HTR-8/SVneo (cell line): ENCODE results near the gene ZNF548.
"Not testable (repeated sequence)": the region's sequence is repeated elsewhere in the genome, so short reads cannot be mapped to it uniquely, and the experiment has no call there.

ENCODE experiments used
- DNase-seq: peaks from one replicate; pipeline ENCODE4 v3.0.0; 2011; ENCODE audit warnings: low spot score, mixed read lengths; ENCODE audit not compliant: insufficient read length
- FAIRE-seq: peaks from 2 replicates; lab custom pipeline; 2011; peaks lifted over from hg19 to GRCh38; lab: Jason Lieb, UNC

Gene ZNF548

DNA sequence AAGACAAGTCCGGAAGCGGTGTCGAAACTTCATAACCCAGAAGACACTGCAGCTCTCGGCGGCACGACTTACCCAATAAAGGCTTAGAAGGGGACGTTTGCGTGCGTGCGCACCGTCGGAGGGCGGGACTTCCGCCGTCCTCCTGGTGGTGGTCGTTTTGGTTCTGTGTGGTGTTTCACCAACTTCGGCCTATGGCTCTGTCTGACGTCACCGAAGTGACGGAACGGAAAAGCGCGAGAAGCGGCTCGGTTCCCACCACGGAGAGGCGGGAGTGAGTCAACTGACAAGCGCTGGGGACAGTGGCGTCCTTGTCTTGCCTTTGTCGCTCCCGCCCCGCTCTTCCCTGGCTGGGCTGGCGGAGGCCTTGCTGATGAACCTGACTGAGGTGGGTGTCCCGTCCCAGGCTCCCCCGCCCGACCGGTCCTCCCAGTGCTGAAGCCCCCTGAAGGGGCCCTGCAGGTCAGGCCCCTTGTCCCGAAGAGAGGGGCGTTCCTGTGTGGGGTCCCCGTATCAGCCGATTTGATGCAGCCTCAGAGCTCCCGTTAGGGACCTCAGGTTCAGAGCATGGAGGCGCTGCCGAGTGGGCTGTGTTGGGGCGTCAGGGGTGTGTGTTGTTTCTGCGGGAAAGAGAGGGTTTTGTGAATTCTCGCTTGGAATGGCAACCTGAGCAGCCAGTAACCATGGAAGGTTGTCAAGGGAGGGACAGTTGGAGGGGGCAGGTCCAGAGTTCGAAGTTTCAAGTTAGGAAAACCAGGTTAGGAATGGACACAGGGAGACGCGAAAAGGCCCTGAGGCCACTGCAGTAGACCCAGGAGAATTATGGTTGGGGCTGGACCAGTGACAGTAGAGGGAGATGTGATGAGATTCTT is at the start of gene ZNF548:
Gene ZNF548, plus strand, starts transcription at position 125 of the 869 bp plus-strand sequence. Its CDS starts 246 bp downstream, at position 371.
- FAIRE-seq = peak; percentile 97
- peak; percentile 96 for DNase-seq

DNA sequence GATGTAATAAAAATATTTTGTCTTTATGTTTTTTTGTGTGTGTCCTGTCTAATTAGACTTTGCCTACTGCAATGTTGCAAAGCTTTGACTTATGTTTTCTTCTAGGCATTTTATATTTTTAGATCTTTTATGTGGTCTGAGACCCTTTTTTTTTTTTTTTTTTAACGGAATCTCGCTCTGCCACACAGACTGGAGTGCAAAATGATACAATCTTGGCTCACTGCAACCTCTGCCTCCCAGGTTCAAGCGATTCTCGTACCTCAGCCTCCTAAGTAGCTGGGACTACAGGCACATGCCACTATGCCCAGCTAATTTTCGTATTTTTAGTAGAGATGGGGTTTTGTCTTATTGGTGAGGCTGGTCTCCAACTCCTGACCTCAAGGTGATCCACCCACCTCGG is 47.1 kb upstream of the ZNF548 start:
- no peak for FAIRE-seq

DNA sequence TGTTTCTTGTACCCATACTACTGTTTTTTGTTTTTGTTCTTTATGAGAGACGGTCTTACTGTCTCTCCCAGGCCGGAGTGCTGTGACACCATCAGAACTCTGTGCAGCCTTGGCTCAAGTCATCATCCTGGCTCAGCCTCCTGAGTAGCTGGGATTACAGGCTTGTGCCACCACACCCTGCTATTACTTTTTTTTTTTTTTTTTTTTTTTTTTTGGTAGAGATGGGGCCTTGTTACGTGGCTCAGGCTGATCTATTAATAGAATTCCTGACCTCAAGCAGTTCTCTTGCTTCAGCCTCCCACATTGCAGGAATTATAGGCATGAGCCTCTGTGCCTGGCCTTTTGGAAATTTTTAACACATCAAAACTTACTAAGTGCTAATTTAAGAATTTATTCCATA is 41.5 kb upstream of the ZNF548 start:
- DNase-seq = no peak

More for the DNA sequence above, 47.1 kb upstream of the ZNF548 start:
- no peak for DNase-seq

DNA sequence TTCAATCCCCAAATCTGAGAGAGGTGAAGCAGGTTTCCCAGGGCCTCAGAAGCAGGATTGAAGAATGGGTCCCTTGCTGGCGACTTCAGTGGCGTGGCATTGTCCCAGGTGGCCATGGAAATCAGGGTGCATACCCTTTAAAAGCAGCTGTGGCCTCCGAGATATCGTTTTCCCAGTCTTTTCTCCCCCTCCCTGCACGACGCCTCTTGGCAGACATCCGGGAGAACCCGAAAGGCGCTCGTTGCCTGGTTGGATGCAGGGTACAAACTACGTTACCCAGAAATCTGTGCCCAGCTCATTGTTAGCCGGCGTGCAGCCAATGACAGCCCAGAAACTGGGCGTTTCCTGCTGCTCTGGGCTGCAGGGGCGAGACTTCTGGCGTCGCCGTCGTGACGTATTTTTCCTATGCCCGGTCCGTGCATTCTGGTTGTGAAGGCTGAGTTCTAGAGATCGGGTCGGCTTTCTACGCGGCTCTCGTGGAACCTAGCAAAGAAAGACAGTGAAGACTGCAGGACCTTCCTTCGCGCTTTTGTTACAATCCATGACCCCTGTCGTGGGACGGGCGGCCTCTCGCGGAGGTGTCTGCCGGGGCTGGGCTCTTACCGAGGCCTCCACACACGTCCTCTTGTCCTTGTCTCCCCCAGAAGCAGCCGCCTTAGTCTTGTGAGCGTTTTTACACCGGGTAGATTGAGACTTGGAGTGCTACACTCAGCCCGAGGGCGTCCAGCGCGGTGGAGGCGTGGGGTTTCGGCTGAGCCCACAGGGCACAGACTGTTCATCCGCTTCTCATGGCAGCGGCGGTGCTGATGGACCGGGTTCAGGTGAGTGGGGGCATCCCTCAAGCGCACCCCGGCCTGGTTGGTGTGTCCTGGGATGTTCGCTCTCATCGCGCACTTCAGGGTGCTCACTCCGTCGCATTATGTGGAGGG is 38.5 kb upstream of the ZNF548 start, which contains the start of gene ZNF304:
Gene ZNF304, plus strand, starts transcription at position 395 of the 929 bp plus-strand sequence. Its CDS starts 394 bp downstream, at position 789.
- FAIRE-seq = peak; percentile 75
- DNase-seq = peak; percentile 94

More for the DNA sequence above, 41.5 kb upstream of the ZNF548 start:
- no peak for FAIRE-seq

DNA sequence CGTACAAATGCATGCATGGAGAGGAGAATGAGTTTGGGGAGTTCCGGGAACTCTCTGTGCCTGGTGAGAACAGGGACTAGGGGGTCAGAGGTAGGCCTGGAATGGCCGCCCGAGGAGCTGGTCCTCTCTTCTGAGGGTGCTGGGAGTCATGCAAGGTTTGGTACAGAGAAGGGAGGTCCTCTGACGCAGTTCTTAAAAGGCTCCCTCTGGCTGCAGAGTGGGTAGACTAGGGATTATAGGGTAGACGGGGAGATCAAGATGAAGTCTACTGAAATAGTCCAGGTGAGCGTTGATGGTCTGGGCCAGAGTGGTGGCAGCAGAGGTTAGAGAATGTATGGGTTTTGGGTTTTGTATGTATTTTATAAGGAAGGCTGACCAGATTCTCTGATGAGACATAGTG is 37.8 kb upstream of the ZNF548 start:
- FAIRE-seq = no peak

DNA sequence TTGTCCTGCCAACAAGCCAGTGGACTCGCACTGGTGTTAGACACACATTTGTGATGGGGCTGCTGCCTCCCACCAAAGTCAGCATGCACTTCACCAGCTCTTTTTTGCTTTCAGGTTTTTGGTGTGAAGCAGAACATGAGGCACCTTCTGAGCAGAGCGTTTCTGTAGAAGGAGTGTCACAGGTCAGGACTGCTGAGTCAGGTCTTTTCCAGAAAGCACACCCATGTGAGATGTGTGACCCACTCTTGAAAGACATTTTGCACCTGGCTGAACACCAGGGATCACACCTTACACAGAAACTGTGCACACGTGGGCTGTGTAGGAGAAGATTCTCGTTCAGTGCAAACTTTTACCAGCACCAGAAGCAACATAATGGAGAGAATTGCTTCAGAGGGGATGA is 33.7 kb upstream of the ZNF548 start:
- no peak for DNase-seq
- no peak for FAIRE-seq

More for the DNA sequence above, 37.8 kb upstream of the ZNF548 start:
- no peak for DNase-seq

DNA sequence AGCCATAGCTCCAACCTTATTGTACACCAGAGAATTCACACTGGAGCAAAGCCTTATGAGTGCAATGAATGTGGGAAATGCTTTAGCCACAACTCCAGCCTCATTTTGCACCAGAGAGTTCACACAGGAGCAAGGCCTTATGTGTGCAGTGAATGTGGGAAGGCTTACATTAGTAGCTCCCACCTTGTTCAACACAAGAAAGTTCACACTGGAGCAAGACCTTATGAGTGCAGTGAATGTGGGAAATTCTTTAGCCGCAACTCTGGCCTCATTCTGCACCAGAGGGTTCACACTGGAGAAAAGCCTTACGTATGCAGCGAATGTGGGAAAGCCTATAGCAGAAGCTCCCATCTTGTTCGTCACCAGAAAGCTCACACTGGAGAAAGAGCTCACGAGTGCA is 32.2 kb upstream of the ZNF548 start:
- DNase-seq = no peak
- no peak for FAIRE-seq

DNA sequence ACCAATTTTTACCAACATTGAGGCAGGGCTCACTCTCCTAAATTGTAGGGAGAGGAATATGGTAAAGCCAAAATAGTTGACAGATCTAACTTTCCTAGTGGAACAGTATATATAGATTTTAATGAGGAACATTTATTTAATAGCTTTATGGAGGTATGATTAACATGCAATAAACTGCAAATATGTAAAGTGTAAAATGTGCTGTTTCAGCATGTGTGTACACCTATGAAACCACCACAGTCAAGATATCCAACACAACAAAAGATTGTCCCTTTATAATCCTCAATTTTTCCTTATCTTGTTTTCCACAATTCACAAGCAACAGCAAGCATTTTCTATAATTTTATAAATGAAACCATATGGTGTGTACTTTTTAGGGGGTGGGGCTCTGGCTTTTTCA is 30.4 kb upstream of the ZNF548 start:
- no peak for FAIRE-seq
- DNase-seq = no peak

DNA sequence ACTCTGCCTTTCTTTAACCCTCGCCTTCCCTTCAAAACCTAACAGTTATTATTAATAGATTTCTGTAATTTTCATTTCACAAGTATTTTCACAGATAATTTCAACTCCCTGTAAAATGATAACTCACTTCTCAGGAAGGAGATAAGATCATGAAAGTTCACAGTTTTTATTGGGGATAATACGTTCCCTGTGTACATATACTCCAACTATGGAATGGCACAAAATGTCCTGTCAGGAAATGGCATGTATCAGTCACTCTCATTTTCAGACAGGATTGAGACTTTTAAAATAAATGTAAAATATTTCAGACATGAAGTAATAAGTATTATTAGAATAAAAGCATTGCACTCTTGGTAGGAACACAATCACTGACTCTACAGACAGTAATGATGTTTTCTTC is 27.2 kb upstream of the ZNF548 start:
- FAIRE-seq (no peak), DNase-seq (no peak)

DNA sequence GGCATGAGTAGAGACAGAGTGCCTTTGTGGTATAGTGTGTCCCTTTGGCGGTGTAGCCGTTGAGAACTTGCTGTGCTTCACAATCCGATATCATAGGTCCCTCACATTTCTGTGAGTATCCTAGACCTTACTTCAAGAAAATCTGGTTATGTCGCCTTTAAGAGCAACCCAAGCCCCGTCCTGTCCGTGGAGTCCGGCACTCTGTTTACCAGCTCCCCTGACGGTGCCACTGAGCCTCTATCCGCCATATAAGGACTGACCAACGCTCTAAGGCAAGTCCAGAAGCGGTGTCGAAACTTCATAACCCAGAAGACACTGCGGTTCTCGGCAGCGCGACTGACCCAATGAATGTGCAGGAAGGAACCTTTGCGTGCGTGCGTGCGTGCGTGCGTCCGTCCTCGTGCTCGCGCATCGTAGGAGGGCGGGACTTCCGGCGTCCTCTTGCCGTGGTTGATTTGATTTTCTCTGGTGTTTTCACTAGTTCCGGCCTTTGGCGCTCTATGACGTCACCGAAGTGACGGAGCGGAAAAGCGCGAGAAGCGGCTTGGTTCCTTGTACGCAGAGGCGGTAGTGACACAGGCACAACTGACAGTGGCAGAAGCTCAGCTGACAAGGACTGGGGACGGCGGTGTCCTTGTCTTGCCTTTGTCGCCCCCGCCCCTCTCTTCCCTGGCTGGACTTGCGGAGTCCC is 26.5 kb upstream of the ZNF548 start, which contains the start of the genes TRAPPC2B and ZNF547:
Gene TRAPPC2B, plus strand, starts transcription at position 555 of the 691 bp plus-strand sequence. CDS start 1,283 bp downstream, outside the sequence.
Gene ZNF547, plus strand, starts transcription at position 555 of the 691 bp plus-strand sequence. CDS start 5,005 bp downstream, outside the sequence.
- FAIRE-seq (peak; percentile 99), DNase-seq (peak; percentile 94)

DNA sequence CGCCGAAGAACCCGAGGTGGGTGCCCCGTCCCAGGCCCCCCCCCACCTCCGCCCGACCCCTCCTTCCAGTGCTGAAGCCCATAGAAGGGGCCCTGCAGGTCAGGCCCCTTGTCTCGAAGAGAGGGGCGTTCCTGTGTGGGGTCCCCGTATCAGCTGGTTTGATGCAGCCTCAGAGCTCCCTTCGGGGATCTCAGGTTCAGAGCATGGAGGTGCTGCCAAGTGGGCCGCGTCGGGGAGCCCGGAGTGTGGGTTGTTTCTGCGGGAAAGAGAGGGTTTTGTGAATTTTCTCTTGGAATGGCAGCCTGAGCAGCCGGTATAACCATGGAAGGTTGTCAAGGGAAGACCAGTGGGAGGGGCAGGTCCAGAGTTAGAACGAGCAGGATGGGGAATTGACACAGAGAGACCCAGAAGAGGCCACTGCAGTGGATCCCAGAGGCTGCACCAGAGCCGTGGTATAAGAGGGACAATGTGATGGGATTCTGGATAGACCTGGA is 25.9 kb upstream of the ZNF548 start:
- no peak for DNase-seq
- no peak for FAIRE-seq

DNA sequence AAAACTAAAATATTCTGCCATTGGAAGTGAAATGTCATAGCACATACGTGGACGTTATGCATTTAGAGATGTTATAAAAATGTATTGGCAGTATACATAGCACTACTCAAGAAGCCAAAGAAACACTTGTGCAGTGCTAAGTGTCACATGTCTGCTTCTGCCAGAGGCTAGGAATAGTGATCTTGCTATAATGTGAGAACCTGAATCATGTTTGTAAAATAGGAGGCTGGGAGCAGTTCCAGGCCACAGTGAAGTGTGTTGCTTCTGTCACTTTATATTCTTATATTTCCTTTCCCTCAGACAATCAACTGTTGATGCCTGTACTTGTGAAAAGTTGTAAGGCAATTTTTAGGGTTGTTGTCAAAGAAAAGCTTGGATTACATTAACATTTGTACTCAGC is 22.9 kb upstream of the ZNF548 start:
- DNase-seq (no peak), FAIRE-seq (no peak)

DNA sequence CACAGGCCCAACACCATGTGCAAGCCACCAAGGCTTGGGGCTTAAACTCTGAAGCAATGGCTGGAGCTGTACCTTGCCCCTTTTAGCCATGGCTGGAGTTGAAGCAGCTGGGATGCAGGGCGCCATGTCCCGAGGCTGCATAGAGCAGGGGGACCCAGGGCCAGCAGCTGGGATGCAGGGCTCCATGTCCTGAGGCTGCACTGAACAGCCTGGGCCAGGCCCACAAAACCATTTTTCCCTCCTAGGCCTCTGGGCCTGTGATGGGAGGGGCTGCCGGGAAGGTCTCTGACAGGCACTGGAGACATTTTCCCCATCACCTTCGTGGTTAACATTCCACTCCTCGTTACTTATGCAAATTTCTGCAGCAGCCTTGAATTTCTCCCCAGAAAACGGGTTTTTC is 15.5 kb upstream of the ZNF548 start:
- DNase-seq = no peak
- FAIRE-seq = no peak

DNA sequence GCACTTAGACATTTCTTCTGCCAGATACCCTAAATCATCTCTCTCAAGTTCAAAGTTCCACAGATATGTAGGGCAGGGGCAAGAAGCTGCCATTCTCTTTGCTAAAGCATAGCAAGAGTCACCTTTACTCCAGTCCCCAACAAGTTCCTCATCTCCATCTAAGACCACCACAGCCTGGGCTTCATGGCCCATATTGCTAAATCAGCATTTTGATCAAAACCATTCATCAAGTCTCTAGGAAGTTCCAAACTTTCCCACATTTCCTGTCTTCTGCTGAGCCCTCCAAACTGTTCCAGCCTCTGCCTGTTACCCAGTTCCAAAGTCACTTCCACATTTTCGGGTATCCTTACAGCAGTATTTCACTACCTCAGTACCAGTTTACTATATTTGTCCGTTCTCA is 15.0 kb upstream of the ZNF548 start:
- not testable (repeated sequence) for DNase-seq, FAIRE-seq

DNA sequence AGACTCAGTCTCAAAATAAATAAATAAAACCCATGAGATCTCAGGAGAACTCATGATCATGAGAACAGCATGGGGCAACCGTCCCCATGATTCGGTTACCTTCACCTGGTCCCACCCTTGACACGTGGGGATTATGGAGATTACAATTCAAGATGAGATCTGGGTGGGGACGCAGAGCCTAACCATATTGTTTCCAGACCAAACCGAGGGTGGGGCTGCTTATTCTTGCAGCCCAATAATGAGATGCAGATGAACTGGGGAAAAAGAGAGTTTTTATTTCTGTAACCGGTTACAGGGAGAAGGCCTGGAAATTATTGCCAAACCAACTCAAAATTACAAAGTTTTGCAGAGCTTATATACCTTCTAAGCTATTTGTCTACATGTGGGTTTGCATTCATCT is 13.5 kb upstream of the ZNF548 start:
- FAIRE-seq (no peak), DNase-seq (no peak)

DNA sequence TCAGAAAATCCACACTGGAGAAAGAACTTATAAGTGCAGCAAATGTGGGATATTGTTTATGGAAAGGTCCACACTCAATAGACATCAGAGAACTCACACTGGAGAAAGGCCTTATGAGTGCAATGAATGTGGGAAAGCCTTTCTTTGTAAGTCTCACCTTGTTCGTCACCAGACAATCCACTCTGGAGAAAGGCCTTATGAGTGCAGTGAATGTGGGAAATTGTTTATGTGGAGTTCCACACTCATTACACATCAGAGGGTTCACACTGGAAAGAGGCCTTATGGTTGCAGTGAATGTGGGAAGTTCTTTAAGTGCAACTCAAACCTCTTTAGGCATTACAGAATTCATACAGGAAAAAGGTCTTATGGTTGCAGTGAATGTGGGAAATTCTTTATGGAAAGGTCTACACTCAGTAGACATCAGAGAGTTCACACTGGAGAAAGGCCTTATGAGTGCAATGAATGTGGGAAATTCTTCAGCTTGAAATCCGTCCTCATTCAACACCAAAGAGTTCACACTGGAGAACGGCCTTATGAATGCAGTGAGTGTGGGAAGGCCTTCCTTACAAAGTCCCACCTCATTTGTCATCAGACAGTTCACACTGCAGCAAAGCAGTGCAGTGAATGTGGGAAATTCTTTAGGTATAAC is 12.0 kb upstream of the ZNF548 start:
- DNase-seq (no peak), FAIRE-seq (no peak)

DNA sequence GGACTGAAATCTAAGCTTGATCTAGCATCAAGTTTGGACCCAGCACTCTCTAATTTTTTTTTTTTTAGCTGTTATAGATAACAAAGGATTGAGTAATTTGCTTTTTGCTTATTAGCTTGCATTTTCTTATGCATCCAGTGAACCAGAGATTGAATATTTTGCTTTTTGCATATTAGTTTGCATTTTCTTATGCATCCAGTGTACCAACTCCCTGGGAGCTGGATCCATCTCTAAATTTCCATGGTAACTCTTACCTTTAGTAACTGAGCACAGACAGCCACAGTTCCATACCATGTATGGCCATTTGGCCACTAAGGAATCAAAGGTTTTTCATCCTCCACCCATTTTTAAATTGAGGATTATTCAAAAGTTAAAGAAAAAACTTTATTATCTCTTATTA is 8.7 kb upstream of the ZNF548 start:
- no peak for DNase-seq
- FAIRE-seq = no peak

DNA sequence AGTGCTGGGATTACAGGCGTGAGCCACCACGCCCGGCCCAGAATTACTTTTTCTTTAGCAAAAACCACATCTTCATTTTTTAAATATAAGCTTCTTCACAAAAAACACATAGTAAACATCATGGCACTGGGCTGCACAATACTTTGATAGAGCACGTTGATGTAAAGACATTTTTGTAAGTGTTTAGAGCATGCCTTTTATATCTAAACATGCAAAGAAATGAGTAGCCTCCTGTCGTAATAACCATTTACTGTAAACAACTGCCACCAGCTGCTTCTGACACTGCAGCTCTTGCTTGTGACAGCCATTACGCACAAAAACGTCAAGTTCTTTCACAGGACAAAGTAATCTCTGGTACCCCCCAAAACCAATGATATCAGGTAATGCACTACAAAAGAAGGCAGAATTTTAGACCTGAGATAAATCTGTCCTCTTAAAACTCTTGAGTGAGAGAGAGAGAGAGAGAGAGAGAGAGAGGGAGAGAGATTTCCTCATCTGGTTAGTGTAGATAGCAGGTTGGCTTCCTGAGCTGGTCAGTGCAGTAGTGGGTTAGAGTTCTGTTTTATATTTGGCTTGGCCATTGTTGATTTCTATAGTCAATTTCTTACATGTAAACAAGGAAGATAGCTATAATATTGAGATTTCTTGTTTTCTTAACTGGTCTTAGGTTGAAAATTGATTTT is 6.7 kb upstream of the ZNF548 start:
- DNase-seq = no peak
- no peak for FAIRE-seq
